Measurements from ENCODE around the gene TANC1.

Gene TANC1

DNA sequence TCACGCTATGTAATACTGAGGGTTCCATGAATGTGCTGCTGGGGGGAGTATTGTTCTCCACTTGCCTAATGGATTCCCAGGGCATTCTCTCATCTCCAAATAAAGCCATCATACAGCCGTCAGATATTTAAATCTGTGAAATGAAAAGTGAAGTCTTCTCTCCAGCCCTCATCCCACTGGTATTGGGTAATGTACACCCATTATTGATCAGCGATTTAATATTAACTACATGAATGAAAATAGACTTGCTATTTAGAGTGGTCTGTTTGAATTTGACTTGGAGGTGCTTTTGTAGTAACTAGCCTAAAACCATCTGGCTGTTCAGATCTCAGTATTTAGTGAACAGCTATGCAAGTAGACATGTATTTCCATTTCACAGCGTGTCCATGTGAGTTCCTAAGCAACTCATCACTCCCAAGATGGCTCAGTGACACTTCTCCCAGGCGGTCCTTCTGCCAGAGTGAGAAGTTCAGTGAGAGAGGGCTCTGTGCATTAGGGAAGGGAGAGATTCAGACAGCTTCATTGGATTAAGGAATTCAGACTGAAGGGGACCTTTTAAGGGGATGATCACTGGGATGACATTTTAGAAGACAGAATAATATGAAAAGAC is 177.4 kb downstream of the TANC1 start:
- Mint-ChIP-seq H3K4me1 (peaks cover 6% of the 10 kb centered on the region), H3K27me3 (peaks cover 6% of the 10 kb centered on the region), H3K9me3 (no peaks in the 10 kb centered on the region), H3K4me3 (no peak overlapping the region), H3K27ac (no peak overlapping the region), H3K36me3 (no peaks in the 10 kb centered on the region)
- no peak for DNase-seq (ENCODE audit: low spot score in 2 of 2)
- ATAC-seq (ENCODE audit: low read depth), result no peak

DNA sequence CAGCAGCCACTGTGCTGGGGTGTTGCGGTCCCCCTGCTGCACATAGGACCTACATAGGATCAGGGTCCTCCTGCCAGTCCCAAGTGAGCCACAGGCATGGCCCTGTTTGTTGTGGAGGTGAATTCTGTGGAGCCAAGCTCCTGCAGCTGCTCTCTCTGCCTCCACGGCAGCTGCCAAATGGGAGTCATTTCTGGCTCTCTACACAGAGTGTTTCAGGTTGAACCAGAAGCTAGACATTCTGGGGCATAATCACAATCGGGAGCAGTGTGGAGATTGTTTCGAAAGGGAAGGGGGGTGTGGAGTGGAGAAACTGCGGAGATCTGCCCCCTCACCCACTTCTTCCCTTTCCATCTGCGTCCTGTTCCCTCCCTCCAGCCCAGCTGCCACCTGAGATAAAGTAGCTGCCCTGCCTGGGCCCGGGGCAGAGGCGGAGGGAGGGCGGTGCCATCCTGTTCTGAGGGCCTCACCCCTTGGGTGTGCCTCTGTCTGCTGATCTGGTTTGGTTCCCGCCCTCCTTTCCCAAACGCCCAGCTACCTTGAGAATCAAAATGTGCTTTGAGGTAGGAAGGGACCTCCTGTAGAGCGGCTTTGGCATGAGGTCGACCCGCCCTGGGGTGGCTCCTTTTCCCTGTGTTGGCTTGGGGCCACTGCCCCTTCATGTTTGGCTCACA is 178.7 kb downstream of the TANC1 start:
- Mint-ChIP-seq H3K36me3 (no peaks in the 10 kb centered on the region), H3K4me1 (peaks cover 6% of the 10 kb centered on the region), H3K27ac (no peak overlapping the region), H3K9me3 (no peaks in the 10 kb centered on the region), H3K4me3 (no peak overlapping the region), H3K27me3 (peaks cover 6% of the 10 kb centered on the region)
- DNase-seq (ENCODE audit: low spot score in 2 of 2) (no peak), ATAC-seq (ENCODE audit: low read depth) (no peak)

DNA sequence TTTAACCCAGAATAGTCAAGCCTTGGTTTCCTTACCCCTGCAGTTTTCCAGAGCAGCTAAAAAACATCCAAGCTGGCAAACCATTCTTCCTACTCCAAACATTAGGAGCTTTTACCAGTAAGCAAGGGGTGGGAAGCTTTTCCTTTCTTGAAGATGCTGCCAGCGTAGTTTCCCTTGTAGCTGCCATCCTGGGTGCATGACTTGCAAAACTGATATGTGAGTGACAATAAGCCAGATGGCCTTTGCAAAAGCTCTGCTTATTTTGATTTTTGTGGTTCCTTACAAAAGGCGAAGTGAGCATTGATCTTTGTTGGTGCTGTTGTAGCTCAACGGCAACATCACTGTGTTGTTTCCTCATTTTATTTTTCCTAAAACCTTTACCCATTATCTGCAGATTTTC is 179.2 kb downstream of the TANC1 start:
- DNase-seq (ENCODE audit: low spot score in 2 of 2) (no peak), ATAC-seq (ENCODE audit: low read depth) (no peak)
- H3K9me3 Mint-ChIP-seq, result no peaks in the 10 kb centered on the region
- H3K36me3 Mint-ChIP-seq, result no peaks in the 10 kb centered on the region
- no peak overlapping the region for H3K27ac Mint-ChIP-seq
- H3K4me3 Mint-ChIP-seq, result no peak overlapping the region
- peaks cover 6% of the 10 kb centered on the region for H3K4me1 Mint-ChIP-seq
- H3K27me3 Mint-ChIP-seq, result peaks cover 6% of the 10 kb centered on the region

DNA sequence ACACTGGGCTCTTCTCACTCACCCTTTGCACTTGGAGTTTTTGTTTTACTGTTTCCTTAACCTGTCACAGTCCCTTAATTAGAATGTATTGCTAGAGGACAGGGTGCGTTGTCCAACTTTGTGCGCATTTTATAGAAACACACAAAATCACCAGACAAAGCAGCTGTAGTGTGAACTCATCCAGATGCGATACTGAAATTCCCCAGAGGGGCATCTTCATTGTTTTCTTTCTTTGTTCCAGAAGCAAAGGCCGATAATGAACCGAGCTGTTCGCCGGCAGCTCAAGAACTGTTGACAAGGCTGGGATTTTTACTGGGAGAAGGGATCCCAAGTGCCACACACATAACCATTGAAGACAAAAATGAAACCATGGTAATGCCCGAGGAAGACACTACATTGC is 180.5 kb downstream of the TANC1 start:
- ATAC-seq (ENCODE audit: low read depth), result no peak
- H3K4me1 Mint-ChIP-seq, result peaks cover 6% of the 10 kb centered on the region
- H3K27me3 Mint-ChIP-seq, result peaks cover 10% of the 10 kb centered on the region
- H3K36me3 Mint-ChIP-seq, result no peaks in the 10 kb centered on the region
- no peak for DNase-seq (ENCODE audit: low spot score in 2 of 2)
- no peaks in the 10 kb centered on the region for H3K9me3 Mint-ChIP-seq
- H3K4me3 Mint-ChIP-seq, result no peak overlapping the region
- H3K27ac Mint-ChIP-seq, result no peak overlapping the region

DNA sequence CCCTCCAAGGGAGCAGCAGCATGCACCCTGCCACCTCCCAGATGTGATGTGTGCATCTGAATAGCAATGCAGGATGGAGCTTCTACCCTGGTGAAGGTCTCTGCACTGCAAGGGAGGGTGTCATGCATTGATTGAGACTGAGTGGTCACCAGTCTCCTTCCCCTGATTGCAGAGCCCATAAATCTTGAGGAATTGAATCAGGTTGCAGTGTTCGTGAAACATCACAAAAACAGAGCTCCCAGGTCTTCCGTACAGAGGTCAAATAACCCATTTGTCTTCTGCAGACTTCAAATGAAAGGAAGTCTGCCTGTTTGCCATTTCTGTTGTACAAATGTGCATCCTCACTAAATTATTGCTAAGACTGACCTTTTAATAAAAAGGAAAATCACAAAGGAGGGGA is 181.3 kb downstream of the TANC1 start:
- ATAC-seq (ENCODE audit: low read depth) (no peak), DNase-seq (ENCODE audit: low spot score in 2 of 2) (no peak)
- H3K4me3 Mint-ChIP-seq, result no peak overlapping the region
- peaks cover 3% of the 10 kb centered on the region for H3K4me1 Mint-ChIP-seq
- no peak overlapping the region for H3K27ac Mint-ChIP-seq
- H3K27me3 Mint-ChIP-seq, result peaks cover 7% of the 10 kb centered on the region
- no peaks in the 10 kb centered on the region for H3K9me3 Mint-ChIP-seq
- H3K36me3 Mint-ChIP-seq, result no peaks in the 10 kb centered on the region

DNA sequence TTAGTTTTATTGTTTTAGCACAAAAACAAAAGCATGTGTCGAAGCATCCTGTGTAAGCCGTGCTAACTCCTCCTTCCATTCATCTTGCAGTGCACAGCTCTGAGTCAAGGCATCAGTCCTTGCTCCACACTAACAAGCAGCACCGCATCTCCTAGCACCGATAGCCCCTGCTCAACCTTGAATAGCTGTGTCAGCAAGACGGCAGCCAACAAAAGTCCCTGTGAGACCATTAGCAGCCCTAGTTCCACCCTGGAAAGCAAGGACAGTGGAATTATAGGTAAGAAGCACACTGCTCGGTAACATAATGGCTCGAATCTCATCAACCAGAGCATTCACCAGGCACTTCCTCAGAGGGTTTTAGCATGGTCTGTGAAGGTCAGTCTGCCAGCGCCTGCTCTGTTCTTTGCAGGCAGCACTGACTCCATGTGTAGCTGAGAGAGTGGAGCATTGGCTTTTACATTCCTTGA is 181.9 kb downstream of the TANC1 start:
- no peak for DNase-seq (ENCODE audit: low spot score in 2 of 2)
- Mint-ChIP-seq H3K9me3 (no peaks in the 10 kb centered on the region), H3K27me3 (peaks cover 5% of the 10 kb centered on the region), H3K4me1 (no peaks in the 10 kb centered on the region), H3K27ac (no peak overlapping the region), H3K4me3 (no peak overlapping the region), H3K36me3 (no peaks in the 10 kb centered on the region)
- no peak for ATAC-seq (ENCODE audit: low read depth)

DNA sequence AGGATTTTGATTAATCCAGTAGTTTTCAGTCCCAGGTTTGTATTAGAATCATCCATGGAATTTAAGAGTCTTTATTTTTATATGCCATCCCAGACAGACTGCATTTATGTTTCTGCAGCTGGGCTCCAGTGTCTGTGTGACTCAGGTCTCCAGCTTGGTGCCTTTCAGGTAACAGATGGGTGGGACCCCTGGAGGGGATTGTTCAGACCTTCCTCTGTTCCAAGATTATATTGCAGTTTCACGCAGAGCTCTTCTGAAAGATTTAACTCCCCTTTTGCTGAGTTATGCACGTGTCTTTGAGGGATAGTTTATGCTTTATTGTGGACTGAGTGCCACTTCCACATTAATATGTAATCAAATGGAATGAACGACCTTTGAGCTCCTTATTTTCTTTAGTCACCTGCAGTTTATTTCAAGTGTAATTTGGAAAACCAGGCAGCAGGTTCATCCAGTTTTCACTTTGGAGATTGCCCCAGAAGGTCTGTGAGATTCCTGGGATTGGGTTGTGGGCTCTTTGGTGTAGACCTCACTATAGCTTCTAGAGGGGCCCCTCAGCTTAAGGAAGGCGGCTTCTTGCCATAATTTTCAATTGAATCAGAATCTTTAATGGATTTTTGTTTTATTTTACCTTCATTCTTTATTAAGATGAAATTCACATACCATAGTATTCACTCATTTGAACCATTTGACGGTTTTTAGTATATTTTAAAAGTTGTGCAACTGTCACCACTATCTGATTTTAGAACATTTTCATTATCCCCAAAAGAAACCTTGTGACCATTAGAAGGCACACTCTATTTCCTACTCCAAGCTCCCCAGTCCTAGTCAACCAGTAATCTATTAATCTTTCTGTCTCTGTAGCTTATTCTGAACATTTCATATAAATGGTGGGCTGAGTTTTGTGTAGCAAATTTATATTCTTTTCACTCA is 183.0 kb downstream of the TANC1 start:
- no peak overlapping the region for H3K27ac Mint-ChIP-seq
- no peaks in the 10 kb centered on the region for H3K36me3 Mint-ChIP-seq
- no peak overlapping the region for H3K4me3 Mint-ChIP-seq
- H3K4me1 Mint-ChIP-seq, result no peaks in the 10 kb centered on the region
- H3K27me3 Mint-ChIP-seq, result peaks cover 5% of the 10 kb centered on the region
- H3K9me3 Mint-ChIP-seq, result no peaks in the 10 kb centered on the region
- ATAC-seq (ENCODE audit: low read depth) (no peak), DNase-seq (ENCODE audit: low spot score in 2 of 2) (no peak)

DNA sequence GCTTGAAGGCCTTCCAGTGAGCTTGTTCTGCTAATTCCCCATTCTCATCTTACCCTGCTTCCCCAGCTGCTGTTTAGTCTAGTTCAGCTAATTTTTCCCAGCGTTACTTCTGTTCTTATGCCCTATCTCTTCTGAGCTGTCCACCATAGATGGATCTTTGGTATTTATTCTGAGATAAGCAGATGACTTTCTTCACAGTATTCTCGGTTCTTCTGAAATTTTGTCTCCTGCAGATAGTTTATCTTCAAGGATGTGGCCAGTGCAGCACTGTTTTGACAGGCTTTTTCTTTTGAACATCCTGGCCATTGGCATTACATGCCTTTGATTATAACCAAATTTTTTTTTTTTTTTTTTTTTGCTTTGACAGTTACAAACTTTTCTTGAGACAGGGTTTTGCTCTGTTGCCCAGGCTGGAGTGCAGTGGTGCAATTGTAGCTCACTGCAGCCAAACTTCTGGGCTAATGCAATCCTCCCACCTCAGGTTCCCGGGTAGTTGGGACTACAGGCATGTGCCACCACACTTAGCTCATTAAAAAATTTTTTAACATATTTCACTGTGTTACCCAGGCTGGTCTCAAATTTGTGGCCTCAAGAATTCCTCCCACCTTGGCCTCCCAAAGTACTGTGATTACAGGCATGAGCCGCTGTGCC is 183.8 kb downstream of the TANC1 start:
- Mint-ChIP-seq H3K36me3 (no peaks in the 10 kb centered on the region), H3K9me3 (no peaks in the 10 kb centered on the region), H3K4me3 (no peak overlapping the region), H3K4me1 (no peaks in the 10 kb centered on the region), H3K27ac (no peak overlapping the region), H3K27me3 (peaks cover 4% of the 10 kb centered on the region)
- no peak for ATAC-seq (ENCODE audit: low read depth)
- no peak for DNase-seq (ENCODE audit: low spot score in 2 of 2)

DNA sequence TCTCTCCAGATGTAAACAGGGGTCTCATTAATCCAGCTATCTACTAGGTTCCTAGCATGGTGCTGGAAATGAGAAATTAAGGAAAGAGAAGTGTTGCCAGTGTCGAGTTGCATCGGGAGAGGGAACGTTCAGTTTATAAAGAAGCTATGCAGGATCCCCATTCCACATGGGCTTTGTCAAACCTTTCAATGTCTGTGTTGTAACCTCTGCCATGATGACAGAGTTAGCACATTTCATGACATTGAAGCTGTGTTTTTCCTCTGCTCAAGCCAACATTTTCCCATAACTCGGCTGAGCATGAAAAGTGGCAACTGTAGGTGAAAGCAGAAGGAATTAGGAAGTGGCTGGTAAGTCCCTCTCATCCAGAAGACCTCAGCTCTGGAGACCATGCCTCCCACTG is 184.6 kb downstream of the TANC1 start:
- Mint-ChIP-seq H3K27me3 (peaks cover 5% of the 10 kb centered on the region), H3K4me3 (no peak overlapping the region), H3K36me3 (no peaks in the 10 kb centered on the region), H3K9me3 (no peaks in the 10 kb centered on the region), H3K27ac (no peak overlapping the region), H3K4me1 (no peaks in the 10 kb centered on the region)
- no peak for DNase-seq (ENCODE audit: low spot score in 2 of 2)
- no peak for ATAC-seq (ENCODE audit: low read depth)

DNA sequence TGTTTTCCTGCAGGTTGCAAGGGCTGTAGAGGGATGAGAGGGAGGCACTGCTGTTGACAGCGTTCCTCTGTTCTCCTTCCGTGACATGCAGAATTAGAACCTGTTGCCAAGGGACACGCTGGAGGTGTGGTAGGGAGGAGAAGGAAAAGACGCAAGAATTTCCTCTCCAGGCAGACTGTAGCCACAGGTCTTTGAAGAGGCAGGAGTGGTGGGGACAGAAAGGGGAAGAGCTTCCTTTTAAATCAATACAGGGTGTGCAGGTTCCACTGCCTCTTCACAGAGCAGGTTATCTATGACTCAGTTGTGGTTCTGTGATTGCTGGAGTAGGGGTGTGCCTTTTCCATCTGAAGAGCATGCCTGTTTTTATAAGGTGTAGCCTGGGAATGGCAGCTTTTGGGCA is 185.0 kb downstream of the TANC1 start:
- Mint-ChIP-seq H3K9me3 (no peaks in the 10 kb centered on the region), H3K27ac (no peak overlapping the region), H3K36me3 (no peaks in the 10 kb centered on the region), H3K4me1 (no peaks in the 10 kb centered on the region), H3K27me3 (peaks cover 5% of the 10 kb centered on the region), H3K4me3 (no peak overlapping the region)
- ATAC-seq (ENCODE audit: low read depth), result no peak
- DNase-seq (ENCODE audit: low spot score in 2 of 2), result no peak

DNA sequence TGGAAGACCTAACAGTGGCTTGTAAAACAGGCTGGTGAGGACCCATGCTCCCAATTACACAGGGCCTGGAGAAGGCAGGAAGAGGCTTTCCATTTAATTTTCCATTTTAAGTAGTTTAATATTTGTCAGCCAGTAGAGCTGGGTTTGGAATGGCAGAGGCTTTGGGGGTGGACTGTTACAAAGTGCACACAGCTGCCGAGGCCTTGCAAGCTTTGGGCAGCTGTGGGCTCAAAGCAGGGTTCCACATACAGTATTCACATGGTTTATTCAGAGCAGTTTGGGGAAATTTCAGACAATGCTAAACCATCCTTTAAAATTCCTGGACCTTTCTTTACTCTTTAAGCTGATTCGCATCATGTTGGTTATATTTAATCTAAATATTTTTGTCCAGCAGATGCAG is 185.5 kb downstream of the TANC1 start:
- H3K4me3 Mint-ChIP-seq, result no peak overlapping the region
- H3K4me1 Mint-ChIP-seq, result no peaks in the 10 kb centered on the region
- no peaks in the 10 kb centered on the region for H3K36me3 Mint-ChIP-seq
- no peak for ATAC-seq (ENCODE audit: low read depth)
- DNase-seq (ENCODE audit: low spot score in 2 of 2), result no peak
- H3K9me3 Mint-ChIP-seq, result no peaks in the 10 kb centered on the region
- no peak overlapping the region for H3K27ac Mint-ChIP-seq
- peaks cover 5% of the 10 kb centered on the region for H3K27me3 Mint-ChIP-seq

DNA sequence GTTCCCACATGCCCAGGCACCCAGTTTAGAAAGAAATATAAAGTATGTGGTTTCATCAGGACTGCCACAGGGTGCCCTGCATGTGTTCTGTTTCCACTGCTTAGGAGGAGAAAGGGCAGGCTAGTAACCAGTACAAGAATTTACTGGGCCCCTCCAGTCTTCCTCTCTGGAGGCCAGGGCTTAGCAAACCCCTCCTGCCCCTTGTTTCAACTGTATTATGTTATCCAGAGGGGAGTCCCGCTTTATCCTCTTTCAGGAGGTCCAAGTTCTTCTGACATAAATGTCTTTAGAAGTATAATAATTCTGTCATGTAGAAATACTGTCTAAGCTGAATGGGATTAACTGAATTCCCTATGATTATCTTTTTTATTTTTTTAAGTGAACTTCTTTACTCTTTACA is 185.9 kb downstream of the TANC1 start:
- ATAC-seq (ENCODE audit: low read depth), result no peak

DNA sequence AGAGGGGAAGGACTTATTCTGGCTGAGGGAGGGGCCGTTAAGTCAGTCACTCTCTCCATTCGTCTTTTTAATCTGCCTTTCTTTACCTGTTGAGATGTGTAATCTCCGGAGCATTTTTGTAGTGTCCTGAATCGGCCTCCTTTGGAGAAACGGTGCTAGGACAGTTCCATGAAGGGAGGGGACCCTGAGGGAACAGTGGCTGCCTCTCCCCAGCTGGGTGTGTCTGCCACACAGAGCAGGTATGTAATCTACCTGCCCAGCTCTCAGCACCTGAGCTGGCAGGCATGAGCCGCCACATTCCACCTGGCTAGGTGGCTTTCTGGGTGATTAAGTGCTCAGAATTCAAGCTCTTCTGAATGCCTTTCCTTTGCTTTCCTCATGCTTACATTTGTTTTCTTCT is 186.9 kb downstream of the TANC1 start:
- ATAC-seq (ENCODE audit: low read depth), result no peak
- DNase-seq (ENCODE audit: low spot score in 2 of 2), result no peak
- Mint-ChIP-seq H3K4me3 (no peak overlapping the region), H3K4me1 (no peaks in the 10 kb centered on the region), H3K27me3 (peaks cover 7% of the 10 kb centered on the region), H3K27ac (no peak overlapping the region), H3K36me3 (no peaks in the 10 kb centered on the region), H3K9me3 (no peaks in the 10 kb centered on the region)

More for the DNA sequence above, 185.9 kb downstream of the TANC1 start:
- no peak for DNase-seq (ENCODE audit: low spot score in 2 of 2)
- H3K27me3 Mint-ChIP-seq, result peaks cover 5% of the 10 kb centered on the region
- H3K4me1 Mint-ChIP-seq, result no peaks in the 10 kb centered on the region
- no peak overlapping the region for H3K4me3 Mint-ChIP-seq
- no peaks in the 10 kb centered on the region for H3K9me3 Mint-ChIP-seq
- no peak overlapping the region for H3K27ac Mint-ChIP-seq
- H3K36me3 Mint-ChIP-seq, result no peaks in the 10 kb centered on the region

DNA sequence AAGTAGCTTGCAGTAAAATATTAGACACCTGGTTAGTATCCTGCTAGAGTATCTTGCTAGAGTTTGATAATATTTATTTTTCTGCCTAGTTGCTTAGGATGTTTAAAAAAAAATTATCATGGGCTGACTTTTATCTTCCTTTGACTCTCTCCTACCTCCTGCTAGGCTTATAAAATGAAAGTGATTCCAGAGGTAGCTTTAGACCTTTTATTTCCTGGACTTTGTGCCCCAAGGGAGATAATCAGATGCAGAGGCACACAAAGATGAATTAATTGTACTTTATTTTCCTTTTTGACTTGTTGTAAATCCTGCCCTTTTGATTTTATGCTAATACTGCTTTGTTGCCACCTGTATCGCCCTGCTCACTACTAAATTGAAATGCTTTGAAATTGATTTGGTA is 187.4 kb downstream of the TANC1 start:
- Mint-ChIP-seq H3K27me3 (peaks cover 7% of the 10 kb centered on the region), H3K36me3 (no peaks in the 10 kb centered on the region), H3K4me3 (no peak overlapping the region), H3K9me3 (no peaks in the 10 kb centered on the region), H3K27ac (no peak overlapping the region), H3K4me1 (peaks cover 2% of the 10 kb centered on the region)
- DNase-seq (ENCODE audit: low spot score in 2 of 2), result no peak
- ATAC-seq (ENCODE audit: low read depth), result no peak

Data from memory B cell (primary cell).